NCI-H1105 treated with DMSO at 0.1 percent for 48 hours (cell line): ENCODE measurements around the gene MMAA.
"Not testable (repeated sequence)": the region's sequence is repeated elsewhere in the genome, so short reads cannot be mapped to it uniquely, and the experiment has no call there.

Experiments used
- DNase-seq: peaks from one replicate; lab custom pipeline; 2025; lab: John Stamatoyannopoulos, UW

The MMAA gene

GRCh38 chr4:145635117-145635516 is 15.9 kb downstream of the MMAA start:
- no peak for DNase-seq

- no peak for DNase-seq
Measured at GRCh38 chr4:145635630-145636029, 16.4 kb downstream of the MMAA start.

- DNase-seq, result no peak
Measured at GRCh38 chr4:145639186-145639698, 20.1 kb downstream of the MMAA start.

GRCh38 chr4:145640236-145640635 is 21.1 kb downstream of the MMAA start:
- DNase-seq, result not testable (repeated sequence)

GRCh38 chr4:145643295-145643694 is 24.1 kb downstream of the MMAA start:
- no peak for DNase-seq

GRCh38 chr4:145644699-145645098 is 25.5 kb downstream of the MMAA start:
- DNase-seq, result no peak

- no peak for DNase-seq
Measured at GRCh38 chr4:145656156-145656555, 37.0 kb downstream of the MMAA start.

GRCh38 chr4:145660064-145660463 is 40.9 kb downstream of the MMAA start:
- no peak for DNase-seq

- DNase-seq, result no peak
Measured at GRCh38 chr4:145663194-145663593, 44.0 kb downstream of the MMAA start.

GRCh38 chr4:145665773-145666172 is 46.6 kb downstream of the MMAA start:
- DNase-seq, result no peak

- DNase-seq, result no peak
Measured at GRCh38 chr4:145670422-145670821, 51.2 kb downstream of the MMAA start.

- peak; percentile 66 for DNase-seq
Measured at GRCh38 chr4:145679520-145679919, 60.3 kb downstream of the MMAA start.

- DNase-seq, result peak; percentile 13
Measured at GRCh38 chr4:145679991-145680455, 60.8 kb downstream of the MMAA start, which contains the start of gene C4orf51. C4orf51 (plus strand) TSS chr4:145680146; CDS start chr4:145680204, 58 bp downstream.

- no peak for DNase-seq
Measured at GRCh38 chr4:145680902-145681301, 61.7 kb downstream of the MMAA start.

- DNase-seq, result no peak
Measured at GRCh38 chr4:145681518-145681917, 62.3 kb downstream of the MMAA start.

GRCh38 chr4:145681956-145682355 is 62.8 kb downstream of the MMAA start:
- no peak for DNase-seq

- no peak for DNase-seq
Measured at GRCh38 chr4:145686991-145687390, 67.8 kb downstream of the MMAA start.

- no peak for DNase-seq
Measured at GRCh38 chr4:145690610-145691009, 71.4 kb downstream of the MMAA start.

GRCh38 chr4:145691416-145691815 is 72.2 kb downstream of the MMAA start:
- not testable (repeated sequence) for DNase-seq

GRCh38 chr4:145694929-145695328 is 75.7 kb downstream of the MMAA start:
- DNase-seq, result peak; percentile 10

- no peak for DNase-seq
Measured at GRCh38 chr4:145697332-145697731, 78.1 kb downstream of the MMAA start.

GRCh38 chr4:145698507-145698906 is 79.3 kb downstream of the MMAA start:
- no peak for DNase-seq

GRCh38 chr4:145703850-145704497 is 84.8 kb downstream of the MMAA start:
- no peak for DNase-seq

GRCh38 chr4:145709336-145709735 is 90.2 kb downstream of the MMAA start:
- DNase-seq, result peak; percentile 90
